D721Med (cell line): ENCODE results near the gene INF2.

Experiments
- DNase-seq: peaks from one replicate; pipeline ENCODE4 v3.0.0; 2011; ENCODE audit warnings: low spot score; ENCODE audit not compliant: insufficient read length
- FAIRE-seq: peaks from 2 replicates; lab custom pipeline; 2011; peaks lifted over from hg19 to GRCh38; lab: Jason Lieb, UNC
- CTCF ChIP-seq: IDR thresholded peaks from 2 replicates; pipeline ENCODE4 v1.5.1; 2012; ENCODE audit warnings: mild to moderate bottlenecking, control low read depth; ENCODE audit not compliant: insufficient read depth; ENCODE audit errors: missing control alignments

Gene INF2

GRCh38 chr14:104673481-104673880 is 15.9 kb upstream of the INF2 start:
- no peak for TF ChIP-seq CTCF
- FAIRE-seq, result no peak
- DNase-seq, result no peak

DNA sequence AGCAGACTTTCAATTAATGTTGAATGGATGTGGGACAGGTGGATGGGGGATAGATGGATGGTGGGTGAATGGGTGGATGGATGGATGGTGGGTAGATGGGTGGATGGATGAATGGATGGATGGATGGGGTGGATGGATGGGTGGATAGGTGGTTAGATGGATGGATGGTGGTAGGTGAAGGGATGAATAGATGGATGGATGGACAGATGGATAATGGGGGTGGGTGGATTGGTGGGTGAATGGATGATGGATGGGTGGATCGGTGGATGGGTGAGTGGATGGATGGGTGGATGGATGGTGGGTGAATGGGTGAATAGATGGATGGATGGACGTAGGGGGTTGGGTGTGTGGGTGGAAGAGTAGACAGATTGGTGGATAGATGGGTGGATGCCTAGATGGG is 14.0 kb upstream of the INF2 start:
- no peak for FAIRE-seq
- no peak for DNase-seq
- TF ChIP-seq CTCF, result no peak

DNA sequence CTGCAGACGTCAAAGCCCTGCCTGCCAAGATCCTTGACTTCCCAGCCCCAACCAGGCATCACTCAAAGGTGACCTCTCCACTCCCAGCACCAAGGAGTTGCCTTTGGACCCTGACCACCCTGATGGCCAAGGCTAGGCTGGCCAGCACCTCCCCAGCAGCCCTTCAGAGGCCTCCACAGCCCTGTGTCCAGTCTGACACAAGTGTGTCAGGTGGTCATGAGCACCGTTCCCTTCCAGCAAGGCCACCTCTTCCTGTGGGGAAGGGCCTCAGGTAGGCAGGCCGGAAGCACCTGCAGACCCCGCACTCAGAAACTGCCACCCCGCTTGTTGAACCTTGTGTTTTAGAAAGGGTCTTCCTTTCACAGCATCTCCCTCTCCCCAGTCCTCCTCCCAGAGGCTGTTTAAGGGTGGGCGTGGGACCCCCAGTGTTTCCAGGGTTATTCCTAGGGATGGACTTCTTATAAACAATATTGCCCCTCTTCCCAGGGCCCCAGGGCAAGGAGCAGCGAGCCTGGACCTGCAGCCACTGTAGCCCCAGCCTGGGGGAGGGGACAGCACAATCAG is 13.2 kb upstream of the INF2 start:
- no peak for DNase-seq
- no peak for TF ChIP-seq CTCF
- FAIRE-seq, result no peak

GRCh38 chr14:104676694-104677511 is 12.5 kb upstream of the INF2 start:
- no peak for FAIRE-seq
- no peak for DNase-seq

DNA sequence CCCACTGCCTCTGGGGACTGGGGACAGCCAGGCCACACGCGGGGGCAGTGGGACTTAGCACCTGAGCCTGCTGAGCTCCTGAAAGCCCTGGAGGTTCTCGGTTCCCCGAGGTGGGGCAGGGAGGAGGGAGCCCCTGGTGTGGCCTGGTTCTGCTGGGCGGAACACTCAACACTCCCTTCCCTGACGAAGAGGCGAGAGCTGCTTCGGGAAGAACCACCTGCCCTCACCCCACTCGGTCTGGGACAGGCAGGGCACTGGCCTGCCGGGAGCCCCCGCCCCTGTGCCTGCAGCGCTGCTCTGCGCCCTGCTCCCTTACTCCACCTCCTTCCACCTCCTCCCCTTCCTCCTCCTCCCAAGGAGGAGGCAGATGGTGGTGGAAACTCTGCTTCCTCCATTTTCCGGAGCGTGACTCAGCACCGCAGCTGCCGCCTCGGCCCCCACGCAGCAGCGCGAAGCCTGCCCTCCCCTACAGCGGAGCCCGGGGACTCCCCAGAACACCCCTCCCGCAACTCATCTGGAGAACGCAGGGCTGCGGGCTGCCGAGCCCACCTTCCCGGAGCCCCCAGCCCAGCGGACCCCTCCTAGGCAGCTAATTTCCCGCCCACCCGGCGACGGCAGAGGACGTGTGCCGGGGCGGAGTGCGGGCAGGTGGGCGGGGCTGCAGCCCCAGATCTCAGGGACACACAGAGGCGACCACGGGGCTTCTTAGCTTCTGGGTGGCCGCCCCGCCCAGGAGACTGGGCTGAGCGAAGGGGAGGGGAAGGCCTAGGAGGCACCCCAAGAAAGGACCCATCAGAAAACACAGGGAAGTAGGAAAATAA is 11.7 kb upstream of the INF2 start:
- no peak for DNase-seq
- no peak for TF ChIP-seq CTCF
- no peak for FAIRE-seq

More at GRCh38 chr14:104676694-104677511, 12.5 kb upstream of the INF2 start:
- TF ChIP-seq CTCF, result no peak

DNA sequence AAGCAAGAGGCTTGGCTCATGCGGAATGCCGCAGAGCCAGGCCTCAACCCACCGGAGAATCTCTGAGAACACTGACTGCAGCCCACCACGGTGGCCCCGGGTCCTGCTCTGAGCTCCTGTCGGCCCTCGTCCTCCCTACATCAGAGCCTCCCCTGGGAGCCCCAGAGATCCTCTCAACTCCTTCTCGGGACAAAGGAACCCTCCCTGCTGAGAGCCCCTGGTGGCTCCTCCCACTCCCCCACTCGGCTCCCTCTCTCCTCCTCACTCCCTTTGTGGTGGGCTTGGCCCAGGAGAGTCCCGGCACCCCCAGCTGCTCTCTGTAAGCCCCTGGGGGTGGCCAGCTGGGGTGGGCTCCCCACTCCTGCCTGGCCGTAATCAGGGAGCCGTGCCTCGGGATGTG is 11.1 kb upstream of the INF2 start:
- DNase-seq (no peak), FAIRE-seq (no peak)
- no peak for TF ChIP-seq CTCF
